ENCODE data around the gene SNED1. TPM values are rescaled to one million over a fixed set of nuclear protein-coding genes. Genes with fewer than 3 reads are reported as not detected.
A peak's percentile ranks its signal among the peaks of the same experiment; 100 is the strongest.

The SNED1 gene
- polyA plus RNA-seq, 1 donor from 2014 or later = 17.0 TPM

DNA sequence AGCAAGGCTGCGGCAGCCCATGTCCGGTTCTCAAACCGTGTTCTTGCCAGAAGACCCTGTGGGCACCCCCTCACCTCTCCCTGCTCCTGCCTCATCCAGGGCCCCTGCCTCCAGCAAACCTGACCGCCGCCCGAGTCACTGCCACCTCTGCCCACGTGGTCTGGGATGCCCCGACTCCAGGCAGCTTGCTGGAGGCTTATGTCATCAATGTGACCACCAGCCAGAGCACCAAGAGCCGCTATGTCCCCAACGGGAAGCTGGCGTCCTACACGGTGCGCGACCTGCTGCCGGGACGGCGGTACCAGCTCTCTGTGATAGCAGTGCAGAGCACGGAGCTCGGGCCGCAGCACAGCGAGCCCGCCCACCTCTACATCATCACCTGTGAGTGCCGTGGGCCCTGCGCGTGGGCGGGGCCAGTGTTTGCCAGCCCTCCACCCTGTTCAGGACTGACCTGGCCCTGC lies 71.4 kb downstream of the SNED1 start:
- Mint-ChIP-seq H3K9me3 (no peaks in the 10 kb centered on the region), H3K27ac (no peak overlapping the region), H3K36me3 (peaks cover 2% of the 10 kb centered on the region), H3K27me3 (no peaks in the 10 kb centered on the region), H3K4me3 (no peak overlapping the region), H3K4me1 (no peaks in the 10 kb centered on the region)

GRCh38 chr2:241070361-241070760 lies 71.9 kb downstream of the SNED1 start:
- no peaks in the 10 kb centered on the region for H3K9me3 Mint-ChIP-seq
- no peak overlapping the region for H3K27ac Mint-ChIP-seq
- H3K4me1 Mint-ChIP-seq = peaks cover 0 to under 1% (median 0%) of the 10 kb centered on the region in 3 donors
- no peaks in the 10 kb centered on the region for H3K27me3 Mint-ChIP-seq
- no peak overlapping the region for H3K4me3 Mint-ChIP-seq
- peaks cover 2% of the 10 kb centered on the region for H3K36me3 Mint-ChIP-seq

DNA sequence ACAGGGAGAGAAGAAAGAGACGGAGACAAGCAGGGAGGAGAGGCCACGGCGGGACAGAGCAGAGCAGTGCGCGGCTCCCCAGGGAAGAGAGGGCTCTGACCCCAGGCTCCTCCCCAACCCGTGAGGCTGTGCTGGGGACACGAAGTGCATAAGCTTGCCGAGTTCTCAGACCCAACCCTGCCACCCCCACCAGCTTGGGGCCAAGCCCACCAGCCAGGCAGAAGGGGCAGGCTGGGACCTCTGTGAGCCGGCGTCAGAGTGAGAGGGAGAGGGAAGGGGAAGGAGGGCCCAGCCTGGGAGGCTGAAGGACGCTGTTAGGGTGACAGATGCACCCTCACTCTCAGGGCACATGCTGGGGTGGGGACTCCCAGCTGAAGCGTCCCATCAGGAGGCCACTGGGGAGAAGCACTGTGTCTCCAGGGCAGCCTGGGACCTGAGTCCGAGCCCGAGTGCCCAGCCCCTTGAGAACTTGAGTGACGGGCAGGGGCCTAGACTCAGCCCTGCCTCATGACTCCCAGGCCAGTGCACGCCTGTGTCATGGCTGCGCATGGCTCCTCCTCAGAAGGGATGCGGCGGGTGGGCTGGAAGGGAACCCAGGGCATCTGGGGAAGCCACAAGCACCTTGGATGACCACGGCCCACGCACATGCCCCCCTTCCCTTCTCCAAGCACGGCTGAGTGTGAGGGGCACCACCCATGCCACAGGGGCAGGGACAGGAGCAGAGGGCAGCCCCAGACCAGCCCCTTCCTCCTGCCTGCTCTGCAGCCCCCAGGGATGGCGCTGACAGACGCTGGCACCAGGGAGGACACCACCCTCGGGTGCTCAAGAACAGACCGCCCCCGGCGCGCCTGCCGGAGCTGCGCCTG lies 72.6 kb downstream of the SNED1 start:
- no peaks in the 10 kb centered on the region for H3K27me3 Mint-ChIP-seq
- H3K4me3 Mint-ChIP-seq = no peak overlapping the region
- no peaks in the 10 kb centered on the region for H3K9me3 Mint-ChIP-seq
- peaks cover 2% of the 10 kb centered on the region for H3K36me3 Mint-ChIP-seq
- no peak overlapping the region for H3K27ac Mint-ChIP-seq
- peaks cover 0 to 2% (median 0%) of the 10 kb centered on the region in 3 donors for H3K4me1 Mint-ChIP-seq

DNA sequence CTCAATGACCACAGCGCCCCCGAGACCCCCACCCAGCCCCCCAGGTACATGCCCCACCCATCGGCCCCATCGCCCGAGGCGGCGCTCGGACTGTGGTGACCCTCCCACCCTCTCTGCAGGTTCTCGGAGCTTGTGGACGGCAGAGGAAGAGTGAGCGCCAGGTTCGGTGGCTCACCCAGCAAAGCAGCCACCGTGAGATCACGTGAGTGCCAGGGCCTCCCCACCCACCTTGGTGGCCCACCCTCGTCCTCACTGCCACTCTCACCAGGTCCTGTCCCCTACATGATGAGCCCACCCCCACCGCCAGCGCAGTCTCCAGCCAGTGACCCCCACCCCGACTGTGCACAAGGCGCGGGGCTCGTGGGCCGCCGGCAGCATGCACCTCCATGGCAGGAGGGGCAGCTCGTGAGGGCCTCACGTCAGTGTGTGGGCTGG lies 73.3 kb downstream of the SNED1 start:
- Mint-ChIP-seq H3K9me3 (no peaks in the 10 kb centered on the region), H3K27me3 (no peaks in the 10 kb centered on the region), H3K4me3 (no peak overlapping the region), H3K36me3 (peaks cover 2% of the 10 kb centered on the region), H3K4me1 (peaks cover 0 to 2% (median 0%) of the 10 kb centered on the region in 3 donors), H3K27ac (no peak overlapping the region)

DNA sequence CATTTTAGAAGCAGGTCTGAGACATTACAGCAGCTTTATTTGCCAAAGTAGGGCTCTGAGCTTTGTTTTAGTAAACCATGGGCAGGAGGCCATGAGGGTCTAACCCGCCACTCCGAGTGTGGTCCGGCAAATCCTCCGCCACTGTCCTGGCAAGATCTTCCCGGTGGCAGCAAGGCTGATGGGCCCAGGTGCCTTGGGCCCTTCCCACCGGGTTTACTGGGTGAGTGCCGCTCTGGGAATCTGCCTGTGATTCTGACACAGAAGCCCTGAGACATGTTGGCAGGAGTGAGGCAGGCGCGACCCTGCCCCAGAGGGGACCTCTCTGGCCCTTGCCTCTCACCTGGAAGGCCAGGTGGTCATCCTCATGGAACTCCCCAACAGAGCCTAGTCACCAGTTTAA lies 73.7 kb downstream of the SNED1 start:
- H3K27me3 Mint-ChIP-seq = no peaks in the 10 kb centered on the region
- H3K27ac Mint-ChIP-seq = peak overlapping the region in 1 of 3 donors; percentile 71
- peaks cover 0 to 2% (median 0%) of the 10 kb centered on the region in 3 donors for H3K4me1 Mint-ChIP-seq
- no peaks in the 10 kb centered on the region for H3K9me3 Mint-ChIP-seq
- H3K4me3 Mint-ChIP-seq = no peak overlapping the region
- peaks cover 2% of the 10 kb centered on the region for H3K36me3 Mint-ChIP-seq

GRCh38 chr2:241072553-241073165 lies 74.2 kb downstream of the SNED1 start:
- Mint-ChIP-seq H3K9me3 (no peaks in the 10 kb centered on the region), H3K4me1 (peaks cover 0 to 6% (median 5%) of the 10 kb centered on the region in 3 donors), H3K4me3 (no peak overlapping the region), H3K36me3 (peaks cover 2% of the 10 kb centered on the region), H3K27ac (peak overlapping the region in 1 of 3 donors; percentile 71), H3K27me3 (no peaks in the 10 kb centered on the region)

GRCh38 chr2:241073166-241074064 lies 75.0 kb downstream of the SNED1 start:
- H3K36me3 Mint-ChIP-seq = peaks cover 2% of the 10 kb centered on the region
- no peaks in the 10 kb centered on the region for H3K27me3 Mint-ChIP-seq
- no peaks in the 10 kb centered on the region for H3K9me3 Mint-ChIP-seq
- H3K4me1 Mint-ChIP-seq = peaks cover 4 to 9% (median 7%) of the 10 kb centered on the region in 3 donors
- no peak overlapping the region for H3K4me3 Mint-ChIP-seq
- peak overlapping the region in 2 of 3 donors; percentile 64 to 76 for H3K27ac Mint-ChIP-seq

DNA sequence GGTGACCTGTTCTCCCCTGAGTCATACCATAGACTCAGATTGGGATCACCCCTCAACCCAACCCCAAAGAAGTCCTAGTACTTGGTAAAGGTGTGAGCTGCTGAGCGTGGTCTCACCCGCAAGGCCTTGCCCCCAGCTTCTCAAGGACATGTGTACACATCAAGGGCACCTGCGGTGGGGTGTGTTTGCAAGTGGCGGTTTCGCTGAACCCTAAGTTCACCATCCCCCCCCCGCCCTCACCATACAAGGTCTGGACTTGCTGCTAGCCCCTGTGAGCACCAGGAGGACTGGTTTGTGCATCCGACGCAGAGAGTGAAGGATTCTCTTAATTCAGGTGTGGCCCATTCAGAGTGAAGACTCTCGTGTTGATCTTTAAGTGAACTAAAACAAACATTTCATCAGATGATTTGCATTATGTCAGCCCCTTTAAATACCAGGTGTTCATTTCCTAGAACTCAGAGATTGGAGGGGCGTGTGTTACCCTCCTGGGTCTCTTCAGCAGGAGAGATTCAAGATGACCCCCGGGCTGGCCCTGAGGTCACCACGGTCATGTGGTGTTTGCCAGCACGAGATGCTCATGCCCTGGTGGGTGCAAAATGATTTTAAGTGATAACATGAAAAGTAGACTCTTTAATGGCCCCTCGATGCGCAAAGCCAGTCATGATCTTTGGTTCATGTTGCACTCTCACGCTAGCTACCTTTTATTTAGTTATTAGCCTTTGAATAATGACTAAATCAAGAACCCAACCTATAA lies 75.8 kb downstream of the SNED1 start:
- peaks cover 6 to 11% (median 9%) of the 10 kb centered on the region in 3 donors for H3K4me1 Mint-ChIP-seq
- H3K4me3 Mint-ChIP-seq = no peak overlapping the region
- no peaks in the 10 kb centered on the region for H3K27me3 Mint-ChIP-seq
- H3K27ac Mint-ChIP-seq = peak overlapping the region in 2 of 3 donors; percentile 64 to 76
- H3K36me3 Mint-ChIP-seq = peaks cover 2% of the 10 kb centered on the region
- no peaks in the 10 kb centered on the region for H3K9me3 Mint-ChIP-seq

- Mint-ChIP-seq H3K27ac (no peak overlapping the region), H3K9me3 (no peaks in the 10 kb centered on the region)
These were observed 76.6 kb downstream of the SNED1 start for GRCh38 chr2:241074901-241075540.

GRCh38 chr2:241080405-241081189 lies 82.2 kb downstream of the SNED1 start:
- Mint-ChIP-seq H3K27me3 (no peaks in the 10 kb centered on the region), H3K9me3 (peaks cover 0 to 9% (median 3%) of the 10 kb centered on the region in 3 donors), H3K27ac (peak overlapping the region in 2 of 3 donors; percentile 63 to 76), H3K4me1 (peaks cover 10 to 14% (median 14%) of the 10 kb centered on the region in 3 donors), H3K4me3 (no peak overlapping the region), H3K36me3 (peaks cover 6% of the 10 kb centered on the region)

More at GRCh38 chr2:241074901-241075540, 76.6 kb downstream of the SNED1 start:
- H3K4me1 Mint-ChIP-seq = peaks cover 6 to 11% (median 9%) of the 10 kb centered on the region in 3 donors
- H3K36me3 Mint-ChIP-seq = peaks cover 2% of the 10 kb centered on the region
- H3K4me3 Mint-ChIP-seq = no peak overlapping the region
- H3K27me3 Mint-ChIP-seq = no peaks in the 10 kb centered on the region

- peaks cover 0 to 9% (median 3%) of the 10 kb centered on the region in 3 donors for H3K9me3 Mint-ChIP-seq
- no peaks in the 10 kb centered on the region for H3K27me3 Mint-ChIP-seq
- no peak overlapping the region for H3K4me3 Mint-ChIP-seq
- peak overlapping the region in 2 of 3 donors; percentile 42 to 76 for H3K27ac Mint-ChIP-seq
- peaks cover 8% of the 10 kb centered on the region for H3K36me3 Mint-ChIP-seq
- peaks cover 10 to 14% (median 14%) of the 10 kb centered on the region in 3 donors for H3K4me1 Mint-ChIP-seq
These were observed 82.8 kb downstream of the SNED1 start for GRCh38 chr2:241081190-241081642.

- H3K4me3 Mint-ChIP-seq = peak overlapping the region in 1 of 4 donors; percentile 28
- peaks cover 11% of the 10 kb centered on the region for H3K36me3 Mint-ChIP-seq
- peak overlapping the region in 1 of 3 donors; percentile 42 for H3K27ac Mint-ChIP-seq
These were observed 83.4 kb downstream of the SNED1 start for GRCh38 chr2:241081643-241082340.

More at GRCh38 chr2:241081643-241082340, 83.4 kb downstream of the SNED1 start:
- peaks cover 0 to 9% (median 3%) of the 10 kb centered on the region in 3 donors for H3K9me3 Mint-ChIP-seq
- H3K27me3 Mint-ChIP-seq = no peaks in the 10 kb centered on the region
- H3K4me1 Mint-ChIP-seq = peaks cover 10 to 14% (median 14%) of the 10 kb centered on the region in 3 donors

Data from IgD-negative memory B cell (primary cell).